ENCODE results near the gene INAFM2.

The INAFM2 gene

GRCh38 chr15:40347559-40348473 is 24.3 kb downstream of the INAFM2 start:
- no peak overlapping the region for H3K4me3 ChIP-seq (ENCODE audit: low read depth in 1 of 5, low read length in 5 of 5)
- no peaks in the 10 kb centered on the region for H3K36me3 ChIP-seq (ENCODE audit: control insufficient read depth in 5 of 5, insufficient read depth in 5 of 5, low read length in 5 of 5)
- no peak overlapping the region for H3K27ac ChIP-seq (ENCODE audit: low read depth, low read length)
- H3K27me3 ChIP-seq (ENCODE audit: control insufficient read depth in 5 of 5, insufficient read depth in 4 of 5, low read length in 5 of 5) = peaks cover 0 to 5% (median 0%) of the 10 kb centered on the region in 5 donors
- H3K9ac ChIP-seq (ENCODE audit: low read length in 5 of 5) = no peak overlapping the region
- H3K4me1 ChIP-seq (ENCODE audit: control insufficient read depth in 5 of 5, insufficient read depth in 5 of 5, low read length in 5 of 5) = peaks cover 2 to 20% (median 14%) of the 10 kb centered on the region in 5 donors
- H3K9me3 ChIP-seq (ENCODE audit: control insufficient read depth in 5 of 5, low read length in 5 of 5) = no peaks in the 10 kb centered on the region

GRCh38 chr15:40348474-40348870 is 25.0 kb downstream of the INAFM2 start:
- Histone ChIP-seq H3K9ac (ENCODE audit: low read length in 5 of 5) (no peak overlapping the region), H3K36me3 (ENCODE audit: control insufficient read depth in 5 of 5, insufficient read depth in 5 of 5, low read length in 5 of 5) (no peaks in the 10 kb centered on the region), H3K4me3 (ENCODE audit: low read depth in 1 of 5, low read length in 5 of 5) (no peak overlapping the region), H3K4me1 (ENCODE audit: control insufficient read depth in 5 of 5, insufficient read depth in 5 of 5, low read length in 5 of 5) (peaks cover 0 to 14% (median 8%) of the 10 kb centered on the region in 5 donors), H3K27me3 (ENCODE audit: control insufficient read depth in 5 of 5, insufficient read depth in 4 of 5, low read length in 5 of 5) (peaks cover 0 to 7% (median 0%) of the 10 kb centered on the region in 5 donors), H3K9me3 (ENCODE audit: control insufficient read depth in 5 of 5, low read length in 5 of 5) (no peaks in the 10 kb centered on the region), H3K27ac (ENCODE audit: low read depth, low read length) (no peak overlapping the region)

GRCh38 chr15:40349163-40349562 is 25.7 kb downstream of the INAFM2 start:
- Histone ChIP-seq H3K27ac (ENCODE audit: low read depth, low read length) (no peak overlapping the region), H3K9me3 (ENCODE audit: control insufficient read depth in 5 of 5, low read length in 5 of 5) (no peaks in the 10 kb centered on the region), H3K4me1 (ENCODE audit: control insufficient read depth in 5 of 5, insufficient read depth in 5 of 5, low read length in 5 of 5) (peaks cover 0 to 12% (median 8%) of the 10 kb centered on the region in 5 donors), H3K9ac (ENCODE audit: low read length in 5 of 5) (no peak overlapping the region), H3K36me3 (ENCODE audit: control insufficient read depth in 5 of 5, insufficient read depth in 5 of 5, low read length in 5 of 5) (no peaks in the 10 kb centered on the region), H3K27me3 (ENCODE audit: control insufficient read depth in 5 of 5, insufficient read depth in 4 of 5, low read length in 5 of 5) (peaks cover 0 to 11% (median 0%) of the 10 kb centered on the region in 5 donors), H3K4me3 (ENCODE audit: low read depth in 1 of 5, low read length in 5 of 5) (no peak overlapping the region)

GRCh38 chr15:40352281-40352901 is 28.9 kb downstream of the INAFM2 start:
- Histone ChIP-seq H3K4me3 (ENCODE audit: low read depth in 1 of 5, low read length in 5 of 5) (no peak overlapping the region), H3K36me3 (ENCODE audit: control insufficient read depth in 5 of 5, insufficient read depth in 5 of 5, low read length in 5 of 5) (no peaks in the 10 kb centered on the region), H3K27ac (ENCODE audit: low read depth, low read length) (no peak overlapping the region), H3K9ac (ENCODE audit: low read length in 5 of 5) (no peak overlapping the region), H3K4me1 (ENCODE audit: control insufficient read depth in 5 of 5, insufficient read depth in 5 of 5, low read length in 5 of 5) (peaks cover 0 to 14% (median 11%) of the 10 kb centered on the region in 5 donors), H3K27me3 (ENCODE audit: control insufficient read depth in 5 of 5, insufficient read depth in 4 of 5, low read length in 5 of 5) (peaks cover 0 to 11% (median 0%) of the 10 kb centered on the region in 5 donors), H3K9me3 (ENCODE audit: control insufficient read depth in 5 of 5, low read length in 5 of 5) (no peaks in the 10 kb centered on the region)

GRCh38 chr15:40353697-40354096 is 30.2 kb downstream of the INAFM2 start:
- Histone ChIP-seq H3K9me3 (ENCODE audit: control insufficient read depth in 5 of 5, low read length in 5 of 5) (no peaks in the 10 kb centered on the region), H3K27me3 (ENCODE audit: control insufficient read depth in 5 of 5, insufficient read depth in 4 of 5, low read length in 5 of 5) (peaks cover 0 to 11% (median 0%) of the 10 kb centered on the region in 5 donors), H3K4me3 (ENCODE audit: low read depth in 1 of 5, low read length in 5 of 5) (no peak overlapping the region), H3K4me1 (ENCODE audit: control insufficient read depth in 5 of 5, insufficient read depth in 5 of 5, low read length in 5 of 5) (peaks cover 0 to 25% (median 22%) of the 10 kb centered on the region in 5 donors), H3K36me3 (ENCODE audit: control insufficient read depth in 5 of 5, insufficient read depth in 5 of 5, low read length in 5 of 5) (no peaks in the 10 kb centered on the region), H3K27ac (ENCODE audit: low read depth, low read length) (no peak overlapping the region), H3K9ac (ENCODE audit: low read length in 5 of 5) (no peak overlapping the region)

- Histone ChIP-seq H3K9me3 (ENCODE audit: control insufficient read depth in 5 of 5, low read length in 5 of 5) (no peaks in the 10 kb centered on the region), H3K4me1 (ENCODE audit: control insufficient read depth in 5 of 5, insufficient read depth in 5 of 5, low read length in 5 of 5) (peaks cover 0 to 27% (median 24%) of the 10 kb centered on the region in 5 donors), H3K9ac (ENCODE audit: low read length in 5 of 5) (no peak overlapping the region), H3K27ac (ENCODE audit: low read depth, low read length) (no peak overlapping the region), H3K36me3 (ENCODE audit: control insufficient read depth in 5 of 5, insufficient read depth in 5 of 5, low read length in 5 of 5) (no peaks in the 10 kb centered on the region), H3K4me3 (ENCODE audit: low read depth in 1 of 5, low read length in 5 of 5) (no peak overlapping the region), H3K27me3 (ENCODE audit: control insufficient read depth in 5 of 5, insufficient read depth in 4 of 5, low read length in 5 of 5) (peaks cover 0 to 15% (median 0%) of the 10 kb centered on the region in 5 donors)
Observed at GRCh38 chr15:40354408-40355171, 31.1 kb downstream of the INAFM2 start.

GRCh38 chr15:40355976-40356585 is 32.6 kb downstream of the INAFM2 start:
- H3K4me1 ChIP-seq (ENCODE audit: control insufficient read depth in 5 of 5, insufficient read depth in 5 of 5, low read length in 5 of 5) = peaks cover 0 to 27% (median 24%) of the 10 kb centered on the region in 5 donors
- H3K36me3 ChIP-seq (ENCODE audit: control insufficient read depth in 5 of 5, insufficient read depth in 5 of 5, low read length in 5 of 5) = no peaks in the 10 kb centered on the region
- H3K27me3 ChIP-seq (ENCODE audit: control insufficient read depth in 5 of 5, insufficient read depth in 4 of 5, low read length in 5 of 5) = peaks cover 0 to 13% (median 0%) of the 10 kb centered on the region in 5 donors
- H3K4me3 ChIP-seq (ENCODE audit: low read depth in 1 of 5, low read length in 5 of 5) = no peak overlapping the region
- H3K27ac ChIP-seq (ENCODE audit: low read depth, low read length) = no peak overlapping the region
- H3K9ac ChIP-seq (ENCODE audit: low read length in 5 of 5) = no peak overlapping the region
- H3K9me3 ChIP-seq (ENCODE audit: control insufficient read depth in 5 of 5, low read length in 5 of 5) = no peaks in the 10 kb centered on the region

GRCh38 chr15:40357246-40357645 is 33.8 kb downstream of the INAFM2 start:
- Histone ChIP-seq H3K27ac (ENCODE audit: low read depth, low read length) (no peak overlapping the region), H3K36me3 (ENCODE audit: control insufficient read depth in 5 of 5, insufficient read depth in 5 of 5, low read length in 5 of 5) (no peaks in the 10 kb centered on the region), H3K4me1 (ENCODE audit: control insufficient read depth in 5 of 5, insufficient read depth in 5 of 5, low read length in 5 of 5) (peaks cover 0 to 27% (median 24%) of the 10 kb centered on the region in 5 donors), H3K9me3 (ENCODE audit: control insufficient read depth in 5 of 5, low read length in 5 of 5) (no peaks in the 10 kb centered on the region), H3K27me3 (ENCODE audit: control insufficient read depth in 5 of 5, insufficient read depth in 4 of 5, low read length in 5 of 5) (peaks cover 0 to 13% (median 0%) of the 10 kb centered on the region in 5 donors), H3K9ac (ENCODE audit: low read length in 5 of 5) (no peak overlapping the region), H3K4me3 (ENCODE audit: low read depth in 1 of 5, low read length in 5 of 5) (no peak overlapping the region)

GRCh38 chr15:40357723-40358470 is 34.4 kb downstream of the INAFM2 start, which contains the start of gene DISP2:
DISP2 (plus strand) TSS chr15:40358219; CDS start chr15:40358322, 103 bp downstream.
- Histone ChIP-seq H3K27me3 (ENCODE audit: control insufficient read depth in 5 of 5, insufficient read depth in 4 of 5, low read length in 5 of 5) (peaks cover 0 to 13% (median 0%) of the 10 kb centered on the region in 5 donors), H3K4me3 (ENCODE audit: low read depth in 1 of 5, low read length in 5 of 5) (peak within 1 kb of the TSS in 4 of 5 donors; percentile 63 to 73 (median 68)), H3K4me1 (ENCODE audit: control insufficient read depth in 5 of 5, insufficient read depth in 5 of 5, low read length in 5 of 5) (peaks cover 0 to 27% (median 24%) of the 10 kb centered on the region in 5 donors), H3K36me3 (ENCODE audit: control insufficient read depth in 5 of 5, insufficient read depth in 5 of 5, low read length in 5 of 5) (no peaks in the 10 kb centered on the region), H3K27ac (ENCODE audit: low read depth, low read length) (no peak within 1 kb of the TSS), H3K9me3 (ENCODE audit: control insufficient read depth in 5 of 5, low read length in 5 of 5) (no peaks in the 10 kb centered on the region), H3K9ac (ENCODE audit: low read length in 5 of 5) (peak within 1 kb of the TSS in 1 of 5 donors; percentile 26)

Measured in subcutaneous abdominal adipose tissue (tissue), 5 donors.